NCI-H1694 (cell line): Measurements from ENCODE around the gene YIPF2.
A peak's percentile ranks its signal among the peaks of the same experiment; 100 is the strongest.

Experiments
- DNase-seq: peaks from one replicate; lab custom pipeline; 2025; lab: John Stamatoyannopoulos, UW

YIPF2 gene

GRCh38 chr19:10936661-10937084 is 8.2 kb upstream of the YIPF2 start:
- peak; percentile 79 for DNase-seq

GRCh38 chr19:10935371-10936059 is 7.1 kb upstream of the YIPF2 start:
- DNase-seq, result no peak

GRCh38 chr19:10929402-10929794 is 959 bp upstream of the YIPF2 start:
- no peak for DNase-seq

- no peak for DNase-seq
Measured at GRCh38 chr19:10927730-10928562, 493 bp downstream of the YIPF2 start.

- no peak for DNase-seq
Measured at GRCh38 chr19:10924597-10924996, 3.8 kb downstream of the YIPF2 start.

GRCh38 chr19:10923260-10924112 is 5.0 kb downstream of the YIPF2 start:
- DNase-seq, result no peak

- no peak for DNase-seq
Measured at GRCh38 chr19:10922638-10923014, 5.8 kb downstream of the YIPF2 start.

GRCh38 chr19:10921910-10922637 is 6.4 kb downstream of the YIPF2 start:
- DNase-seq, result no peak

GRCh38 chr19:10921199-10921909 is 7.1 kb downstream of the YIPF2 start:
- no peak for DNase-seq

GRCh38 chr19:10920781-10921180 is 7.7 kb downstream of the YIPF2 start:
- DNase-seq, result no peak

- DNase-seq, result no peak
Measured at GRCh38 chr19:10920288-10920655, 8.2 kb downstream of the YIPF2 start.

GRCh38 chr19:10919352-10920287 is 8.8 kb downstream of the YIPF2 start:
- no peak for DNase-seq

GRCh38 chr19:10918359-10918758 is 10.1 kb downstream of the YIPF2 start:
- no peak for DNase-seq

- no peak for DNase-seq
Measured at GRCh38 chr19:10916602-10917001, 11.8 kb downstream of the YIPF2 start.

GRCh38 chr19:10915130-10916091 is 13.0 kb downstream of the YIPF2 start:
- DNase-seq, result no peak

- no peak for DNase-seq
Measured at GRCh38 chr19:10913716-10914340, 14.6 kb downstream of the YIPF2 start.

- DNase-seq, result no peak
Measured at GRCh38 chr19:10912619-10913018, 15.8 kb downstream of the YIPF2 start.

- DNase-seq, result no peak
Measured at GRCh38 chr19:10911579-10912363, 16.7 kb downstream of the YIPF2 start.
